Urinary bladder (tissue), 4 donors: ENCODE results near the gene CSF1. TPM values are rescaled to one million over a fixed set of nuclear protein-coding genes. Genes with fewer than 3 reads are reported as not detected.
"Not testable (repeated sequence)": the region's sequence is repeated elsewhere in the genome, so short reads cannot be mapped to it uniquely, and the experiment has no call there.

ENCODE experiments used
- DNase-seq: peaks from one replicate; pipeline ENCODE4 v3.0.0-alpha.2; 2015; ENCODE audit errors: extremely low spot score
- H3K27ac ChIP-seq: one replicate; pipeline ENCODE4 v1.5.1; 2013; ENCODE audit warnings: low read depth, mild to moderate bottlenecking, moderate library complexity
- H3K36me3 ChIP-seq: one replicate; pipeline ENCODE4 v1.6.1; 2013; ENCODE audit warnings: mild to moderate bottlenecking, moderate library complexity; ENCODE audit not compliant: insufficient read depth
- H3K4me1 ChIP-seq: one replicate; pipeline ENCODE4 v1.6.1; 2013; ENCODE audit warnings: mild to moderate bottlenecking, moderate library complexity; ENCODE audit not compliant: insufficient read depth
- H3K4me3 ChIP-seq: one replicate; pipeline ENCODE4 v1.5.1; 2013; ENCODE audit warnings: low read depth, low read length
- WGBS: extraction: QIAGEN DNeasy Blood & Tissue Kit; methylation state at CpG from one replicate; pipeline ENCODE4 v1.1.7; 2013; 5-methylcytosine and 5-hydroxymethylcytosine counted together
- polyA plus RNA-seq: library from polyadenylated mRNA; stranded (reverse); fragments of 200-250 nt; gene quantifications from one replicate; pipeline ENCODE4 v1.2.3, GENCODE V29; 2013
- total RNA-seq: library from RNA; depleted of rRNA; stranded (reverse); fragments of >200 nt; gene quantifications from one replicate; pipeline ENCODE4 v1.2.3, GENCODE V29; 2014
- donor health status: healthy with polysubstance abuse.
- donor health status: healthy.

Gene CSF1
- total and polyA plus RNA-seq, 2 donors, result 10.9 to 56.2 TPM

GRCh38 chr1:109937738-109938137, 27.1 kb downstream of the CSF1 start:
- no peaks in the 10 kb centered on the region for H3K4me1 ChIP-seq
- no peaks in the 10 kb centered on the region for H3K36me3 ChIP-seq
- DNase-seq, result no peak
- no peak overlapping the region for H3K4me3 ChIP-seq
- 96% methylated on average over 1 of the region's 1 CpG for WGBS
- H3K27ac ChIP-seq, result no peak overlapping the region

- H3K4me1 ChIP-seq, result no peaks in the 10 kb centered on the region
- H3K4me3 ChIP-seq, result no peak overlapping the region
- no peak for DNase-seq
- 95% methylated on average over 2 of the region's 2 CpGs for WGBS
- no peaks in the 10 kb centered on the region for H3K36me3 ChIP-seq
- no peak overlapping the region for H3K27ac ChIP-seq
Measured at GRCh38 chr1:109938556-109938955, 27.9 kb downstream of the CSF1 start.

GRCh38 chr1:109942434-109942833, 31.8 kb downstream of the CSF1 start:
- no peaks in the 10 kb centered on the region for H3K36me3 ChIP-seq
- no peak for DNase-seq
- no peaks in the 10 kb centered on the region for H3K4me1 ChIP-seq
- 92% methylated on average over 2 of the region's 2 CpGs for WGBS
- H3K4me3 ChIP-seq, result no peak overlapping the region
- H3K27ac ChIP-seq, result no peak overlapping the region

GRCh38 chr1:109944541-109944940, 33.9 kb downstream of the CSF1 start:
- H3K4me1 ChIP-seq, result no peaks in the 10 kb centered on the region
- 94% methylated on average over 2 of the region's 2 CpGs for WGBS
- H3K27ac ChIP-seq, result no peak overlapping the region
- no peak overlapping the region for H3K4me3 ChIP-seq
- no peak for DNase-seq
- H3K36me3 ChIP-seq, result no peaks in the 10 kb centered on the region

- 82% methylated on average over 6 of the region's 6 CpGs for WGBS
Measured at GRCh38 chr1:109946511-109946910, 35.9 kb downstream of the CSF1 start.

GRCh38 chr1:109947582-109948284, 37.1 kb downstream of the CSF1 start:
- WGBS, result 74% methylated on average over 10 of the region's 10 CpGs
- H3K4me3 ChIP-seq, result no peak overlapping the region

More at GRCh38 chr1:109946511-109946910, 35.9 kb downstream of the CSF1 start:
- H3K4me3 ChIP-seq, result no peak overlapping the region
- DNase-seq, result no peak
- no peak overlapping the region for H3K27ac ChIP-seq
- no peaks in the 10 kb centered on the region for H3K36me3 ChIP-seq
- no peaks in the 10 kb centered on the region for H3K4me1 ChIP-seq

GRCh38 chr1:109948285-109948630, 37.6 kb downstream of the CSF1 start:
- H3K4me3 ChIP-seq, result no peak overlapping the region
- no peaks in the 10 kb centered on the region for H3K4me1 ChIP-seq
- H3K27ac ChIP-seq, result no peak overlapping the region
- H3K36me3 ChIP-seq, result no peaks in the 10 kb centered on the region
- no peak for DNase-seq

More at GRCh38 chr1:109947582-109948284, 37.1 kb downstream of the CSF1 start:
- Histone ChIP-seq H3K4me1 (no peaks in the 10 kb centered on the region), H3K36me3 (no peaks in the 10 kb centered on the region), H3K27ac (no peak overlapping the region)
- no peak for DNase-seq

- Histone ChIP-seq H3K27ac (no peak overlapping the region), H3K36me3 (no peaks in the 10 kb centered on the region), H3K4me3 (no peak overlapping the region), H3K4me1 (no peaks in the 10 kb centered on the region)
- DNase-seq, result no peak
- whole genome bisulfite sequencing, result 84% methylated on average over 1 of the region's 1 CpG
Measured at GRCh38 chr1:109950038-109950437, 39.4 kb downstream of the CSF1 start.

GRCh38 chr1:109950509-109950908, 39.9 kb downstream of the CSF1 start:
- WGBS, result 97% methylated on average over 2 of the region's 2 CpGs
- Histone ChIP-seq H3K27ac (no peak overlapping the region), H3K4me1 (no peaks in the 10 kb centered on the region), H3K4me3 (no peak overlapping the region), H3K36me3 (no peaks in the 10 kb centered on the region)
- DNase-seq, result no peak

- H3K27ac ChIP-seq, H3K36me3 ChIP-seq, H3K4me3 ChIP-seq, DNase-seq, H3K4me1 ChIP-seq: not testable (repeated sequence)
- 92% methylated on average over 5 of the region's 5 CpGs for WGBS
Measured at GRCh38 chr1:109951501-109951900, 40.9 kb downstream of the CSF1 start.

- no peak for DNase-seq
- no peak overlapping the region for H3K27ac ChIP-seq
- no peak overlapping the region for H3K4me3 ChIP-seq
- no peaks in the 10 kb centered on the region for H3K36me3 ChIP-seq
- 33% methylated on average over 1 of the region's 1 CpG for WGBS
- no peaks in the 10 kb centered on the region for H3K4me1 ChIP-seq
Measured at GRCh38 chr1:109954041-109954512, 43.4 kb downstream of the CSF1 start.

GRCh38 chr1:109959632-109959973, 49.0 kb downstream of the CSF1 start:
- Histone ChIP-seq H3K27ac (no peak overlapping the region), H3K36me3 (no peaks in the 10 kb centered on the region), H3K4me1 (no peaks in the 10 kb centered on the region), H3K4me3 (no peak overlapping the region)
- WGBS, result 22% methylated on average over 1 of the region's 1 CpG
- no peak for DNase-seq

- Histone ChIP-seq H3K4me1 (no peaks in the 10 kb centered on the region), H3K36me3 (no peaks in the 10 kb centered on the region), H3K4me3 (no peak overlapping the region), H3K27ac (no peak overlapping the region)
- 45% methylated on average over 7 of the region's 7 CpGs for WGBS
- DNase-seq, result no peak
Measured at GRCh38 chr1:109959974-109960744, 49.5 kb downstream of the CSF1 start.

GRCh38 chr1:109960745-109961094, 50.1 kb downstream of the CSF1 start:
- no peaks in the 10 kb centered on the region for H3K36me3 ChIP-seq
- no peaks in the 10 kb centered on the region for H3K4me1 ChIP-seq
- 39% methylated on average over 1 of the region's 1 CpG for WGBS
- DNase-seq, result no peak
- H3K4me3 ChIP-seq, result no peak overlapping the region
- H3K27ac ChIP-seq, result no peak overlapping the region
